AG20443 (cell line): ENCODE measurements around the gene CCNY.
"Not testable (repeated sequence)": the region's sequence is repeated elsewhere in the genome, so short reads cannot be mapped to it uniquely, and the experiment has no call there.

Source experiments
- DNase-seq: peaks from one replicate; pipeline ENCODE4 v3.0.0; 2012; ENCODE audit warnings: low spot score, mixed read lengths

CCNY gene

GRCh38 chr10:35406003-35406630, 69.8 kb downstream of the CCNY start:
- DNase-seq = not testable (repeated sequence)

- DNase-seq = not testable (repeated sequence)
These were observed 71.4 kb downstream of the CCNY start for GRCh38 chr10:35407696-35408095.

GRCh38 chr10:35409094-35409582, 72.8 kb downstream of the CCNY start:
- peak; percentile 89 for DNase-seq

- DNase-seq = no peak
These were observed 73.5 kb downstream of the CCNY start for GRCh38 chr10:35409808-35410207.

GRCh38 chr10:35412003-35412723, 75.9 kb downstream of the CCNY start:
- DNase-seq = no peak

- peak; percentile 49 for DNase-seq
These were observed 76.7 kb downstream of the CCNY start for GRCh38 chr10:35412900-35413491.

- DNase-seq = no peak
These were observed 77.9 kb downstream of the CCNY start for GRCh38 chr10:35413985-35414861.

- DNase-seq = no peak
These were observed 79.2 kb downstream of the CCNY start for GRCh38 chr10:35415505-35415904.

- DNase-seq = no peak
These were observed 80.5 kb downstream of the CCNY start for GRCh38 chr10:35416619-35417312.

- no peak for DNase-seq
These were observed 81.0 kb downstream of the CCNY start for GRCh38 chr10:35417313-35417625.

GRCh38 chr10:35417795-35418194, 81.5 kb downstream of the CCNY start:
- no peak for DNase-seq

- not testable (repeated sequence) for DNase-seq
These were observed 82.3 kb downstream of the CCNY start for GRCh38 chr10:35418580-35418979.

- peak; percentile 35 for DNase-seq
These were observed 83.7 kb downstream of the CCNY start for GRCh38 chr10:35420044-35420443.

- no peak for DNase-seq
These were observed 84.7 kb downstream of the CCNY start for GRCh38 chr10:35420827-35421552.

- DNase-seq = peak; percentile 91
These were observed 85.4 kb downstream of the CCNY start for GRCh38 chr10:35421553-35422178.

GRCh38 chr10:35422228-35422627, 85.9 kb downstream of the CCNY start:
- DNase-seq = no peak

GRCh38 chr10:35423505-35424306, 87.4 kb downstream of the CCNY start:
- DNase-seq = peak; percentile 42

GRCh38 chr10:35424680-35425285, 88.5 kb downstream of the CCNY start:
- no peak for DNase-seq

GRCh38 chr10:35425595-35425994, 89.3 kb downstream of the CCNY start:
- no peak for DNase-seq
